PC-3 (cell line): ENCODE data around the gene RUFY3. TPM values are rescaled to one million over a fixed set of nuclear protein-coding genes. Genes with fewer than 3 reads are reported as not detected.

ENCODE experiments used
- ATAC-seq: fragments of 200-7000 bp; cut with Tn5 transposase; 2 replicates; pipeline ENCODE4 v1.9.1; 2020; ENCODE audit warnings: mild to moderate bottlenecking, moderate library complexity
- BruUV-seq: library from RNA; stranded (reverse); fragments of 400-500 nt; replicated peaks from 2 replicates; lab custom pipeline; 2021; lab: Mats Ljungman, UMichigan
- CTCF ChIA-PET: fragments of 300-600 bp; sonication (Branson Sonifier 250); formaldehyde crosslinking; loops from one replicate; lab custom pipeline; 2022; ENCODE audit warnings: antibody characterized with exemption; lab: Charles Lee
- POLR2A ChIA-PET: fragments of 300-600 bp; sonication (Branson Sonifier 250); formaldehyde crosslinking; loops from one replicate; lab custom pipeline; 2022; ENCODE audit warnings: antibody characterized with exemption; ENCODE audit not compliant: unreplicated experiment; lab: Charles Lee
- DNase-seq: peaks from one replicate; pipeline ENCODE4 v3.0.0-alpha.2; 2015
- H2AFZ ChIP-seq: fragments of 300-600 bp; sonication (generic); 2 replicates; pipeline ENCODE4 v1.6.0; 2016; ENCODE audit warnings: antibody characterized with exemption, low read length
- H3F3A ChIP-seq: fragments of 300-600 bp; sonication (generic); one replicate; pipeline ENCODE4 v1.6.0; 2017; ENCODE audit warnings: antibody characterized with exemption, low read length, control low read depth, mild to moderate bottlenecking; ENCODE audit not compliant: unreplicated experiment
- H3K27ac ChIP-seq: fragments of 300-600 bp; sonication (generic); 2 replicates; pipeline ENCODE4 v1.5.1; 2016; ENCODE audit warnings: mild to moderate bottlenecking, low read length
- H3K27me3 ChIP-seq: fragments of 300-600 bp; sonication (generic); 2 replicates; pipeline ENCODE4 v1.6.1; 2016; ENCODE audit warnings: low read length, mixed read lengths
- H3K36me3 ChIP-seq: fragments of 300-600 bp; sonication (generic); 2 replicates; pipeline ENCODE4 v1.6.1; 2016; ENCODE audit warnings: low read depth, mixed run types, low read length, mixed read lengths
- H3K4me1 ChIP-seq: fragments of 300-600 bp; sonication (generic); 2 replicates; pipeline ENCODE4 v1.5.1; 2016; ENCODE audit warnings: low read length; ENCODE audit not compliant: insufficient read depth
- H3K4me2 ChIP-seq: fragments of 300-600 bp; sonication (generic); 2 replicates; pipeline ENCODE4 v1.6.0; 2016; ENCODE audit warnings: low read length
- H3K4me3 ChIP-seq: fragments of 300-600 bp; sonication (generic); 2 replicates; pipeline ENCODE4 v1.5.1; 2016; ENCODE audit warnings: mild to moderate bottlenecking, low read length, mixed read lengths
- H3K79me2 ChIP-seq: fragments of 300-600 bp; sonication (generic); 2 replicates; pipeline ENCODE4 v1.6.1; 2017; ENCODE audit warnings: low read length, mixed read lengths
- H3K9ac ChIP-seq: fragments of 300-600 bp; sonication (generic); 2 replicates; pipeline ENCODE4 v1.6.0; 2016; ENCODE audit warnings: mild to moderate bottlenecking, low read length
- H3K9me2 ChIP-seq: fragments of 300-600 bp; sonication (generic); replicated peaks from 2 replicates; pipeline ENCODE4 v1.6.1; 2016; ENCODE audit warnings: mixed run types, low read length, mixed read lengths
- H3K9me3 ChIP-seq: fragments of 300-600 bp; sonication (generic); 2 replicates; pipeline ENCODE4 v1.6.1; 2016; ENCODE audit warnings: low read length, mixed read lengths
- H4K20me1 ChIP-seq: fragments of 300-600 bp; sonication (generic); 2 replicates; pipeline ENCODE4 v1.6.1; 2016; ENCODE audit warnings: low read length, mixed read lengths
- EZH2 ChIP-seq: fragments of 300-600 bp; sonication (generic); IDR thresholded peaks from one replicate; pipeline ENCODE4 v1.6.1; 2017; ENCODE audit warnings: antibody characterized with exemption, mild to moderate bottlenecking, low read length; ENCODE audit not compliant: unreplicated experiment
- EZH2phosphoT487 ChIP-seq: fragments of 300-600 bp; sonication (generic); IDR thresholded peaks from 2 replicates; pipeline ENCODE4 v1.6.1; 2018; ENCODE audit warnings: mild to moderate bottlenecking, antibody characterized with exemption, low read length, borderline replicate concordance
- intact Hi-C: fragments of 100-400 bp; cut with micrococcal nuclease; formaldehyde crosslinking; loops from 2 replicates; pipeline ENCODE4 v1.9.0; 2023
- total RNA-seq: library from RNA; depleted of rRNA; stranded (reverse); fragments of >200 nt; gene quantifications from 2 replicates; pipeline ENCODE4 v1.2.3, GENCODE V29; 2014
- TF ChIP-seq, protein P1 (sequence below): fragments of 300-600 bp; sonication (generic); conservative IDR thresholded peaks from 2 replicates; pipeline ENCODE4 v1.5.1; 2017; ENCODE audit warnings: antibody characterized with exemption, low read depth, mild to moderate bottlenecking, low read length

RUFY3 gene
- total RNA-seq, 1 experiment from 2014 or later: 25.6 TPM

DNA sequence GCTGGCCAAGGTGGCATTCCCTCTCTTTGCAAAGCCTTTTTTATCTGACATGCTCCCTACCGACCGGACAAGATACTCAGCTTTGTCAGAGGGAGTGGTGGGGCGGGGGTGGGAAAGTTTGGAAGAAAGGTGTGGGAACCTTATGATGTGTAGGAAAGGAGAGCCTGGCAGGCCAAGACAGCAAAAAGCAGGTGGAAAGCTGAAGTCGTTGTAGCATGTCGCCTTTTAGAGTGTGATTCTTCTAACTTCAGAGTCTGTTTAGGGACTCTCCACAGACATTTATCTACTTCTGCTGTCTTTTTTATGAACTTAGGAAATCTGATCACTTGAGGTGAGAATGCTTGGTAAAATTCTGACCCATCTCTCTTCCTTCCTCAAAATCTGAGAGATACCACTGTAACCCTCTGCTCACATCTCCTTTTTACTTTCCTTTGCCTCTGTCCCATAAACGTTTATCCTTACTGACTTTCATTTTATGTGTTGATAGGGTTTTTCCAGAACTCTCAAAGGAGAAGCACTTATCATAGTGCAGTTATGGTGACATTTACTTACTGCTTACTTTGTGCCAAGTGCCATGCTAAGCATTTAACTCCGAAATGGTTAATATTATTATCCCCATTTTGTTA, 8.2 kb upstream of the RUFY3 start:
- no TSS peak for BruUV-seq
- no peaks in the 10 kb centered on the region for H4K20me1 ChIP-seq
- no peak overlapping the region for H3K4me2 ChIP-seq
- H2AFZ ChIP-seq: no peak overlapping the region
- H3K9me3 ChIP-seq: no peaks in the 10 kb centered on the region
- no peak overlapping the region for H3K27ac ChIP-seq
- peaks cover 81% of the 10 kb centered on the region for H3K79me2 ChIP-seq
- H3K4me3 ChIP-seq: no peak overlapping the region
- H3F3A ChIP-seq: no peaks in the 10 kb centered on the region
- no peaks in the 10 kb centered on the region for H3K27me3 ChIP-seq
- CTCF ChIA-PET: no interaction called here
- TF ChIP-seq EZH2phosphoT487: no peak
- TF ChIP-seq EZH2: no peak
- TF ChIP-seq, protein P1, sequence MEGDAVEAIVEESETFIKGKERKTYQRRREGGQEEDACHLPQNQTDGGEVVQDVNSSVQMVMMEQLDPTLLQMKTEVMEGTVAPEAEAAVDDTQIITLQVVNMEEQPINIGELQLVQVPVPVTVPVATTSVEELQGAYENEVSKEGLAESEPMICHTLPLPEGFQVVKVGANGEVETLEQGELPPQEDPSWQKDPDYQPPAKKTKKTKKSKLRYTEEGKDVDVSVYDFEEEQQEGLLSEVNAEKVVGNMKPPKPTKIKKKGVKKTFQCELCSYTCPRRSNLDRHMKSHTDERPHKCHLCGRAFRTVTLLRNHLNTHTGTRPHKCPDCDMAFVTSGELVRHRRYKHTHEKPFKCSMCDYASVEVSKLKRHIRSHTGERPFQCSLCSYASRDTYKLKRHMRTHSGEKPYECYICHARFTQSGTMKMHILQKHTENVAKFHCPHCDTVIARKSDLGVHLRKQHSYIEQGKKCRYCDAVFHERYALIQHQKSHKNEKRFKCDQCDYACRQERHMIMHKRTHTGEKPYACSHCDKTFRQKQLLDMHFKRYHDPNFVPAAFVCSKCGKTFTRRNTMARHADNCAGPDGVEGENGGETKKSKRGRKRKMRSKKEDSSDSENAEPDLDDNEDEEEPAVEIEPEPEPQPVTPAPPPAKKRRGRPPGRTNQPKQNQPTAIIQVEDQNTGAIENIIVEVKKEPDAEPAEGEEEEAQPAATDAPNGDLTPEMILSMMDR: no peak
- no peak for ATAC-seq
- POLR2A ChIA-PET: no interaction called here
- intact Hi-C loops: no loop called here
- H3K9ac ChIP-seq: no peak overlapping the region
- H3K4me1 ChIP-seq: peaks cover 12% of the 10 kb centered on the region
- no peaks in the 10 kb centered on the region for H3K36me3 ChIP-seq
- DNase-seq: no peak
- no peaks in the 10 kb centered on the region for H3K9me2 ChIP-seq

DNA sequence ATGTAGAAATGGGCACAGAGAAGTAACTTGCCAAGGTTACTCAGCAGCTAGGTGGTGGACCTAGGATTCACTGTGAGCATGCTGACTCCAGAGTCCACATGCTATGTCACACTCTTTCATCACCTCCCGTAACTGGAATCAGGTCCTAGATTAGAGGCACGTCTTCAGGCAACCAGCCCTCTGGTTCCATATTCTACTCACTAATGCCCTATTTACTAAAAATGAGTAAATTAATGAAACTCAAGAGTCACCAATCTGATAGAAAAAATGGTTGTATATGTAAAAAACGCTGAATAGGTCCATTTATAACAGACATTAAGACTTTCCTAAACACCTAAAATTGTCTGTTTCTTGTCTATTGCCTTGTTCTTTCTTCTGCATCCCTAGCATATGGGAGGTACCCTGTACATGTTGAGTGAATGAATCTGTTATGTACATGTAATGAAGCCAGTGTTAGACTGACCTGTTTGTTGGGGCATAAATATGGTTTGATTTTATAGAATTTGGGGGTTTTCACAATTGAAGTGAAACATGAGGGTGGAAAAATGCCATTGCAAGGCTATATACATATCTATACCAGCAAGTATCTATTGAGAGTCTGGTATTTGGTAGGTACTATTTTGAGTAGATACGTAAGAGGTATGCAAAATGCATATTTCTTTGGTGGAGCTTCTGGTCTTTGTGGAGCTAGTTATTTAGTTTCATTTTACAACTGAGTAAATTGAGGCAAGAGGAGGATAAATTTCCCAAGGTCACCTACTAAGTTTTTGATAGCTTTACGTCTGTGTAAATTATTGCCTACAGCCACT, 7.5 kb upstream of the RUFY3 start:
- H3K4me2 ChIP-seq: no peak overlapping the region
- H3K9me2 ChIP-seq: no peaks in the 10 kb centered on the region
- no peak for DNase-seq
- H3K27me3 ChIP-seq: no peaks in the 10 kb centered on the region
- TF ChIP-seq EZH2 (no peak), EZH2phosphoT487 (no peak)
- TF ChIP-seq, protein P1: no peak
- intact Hi-C loops: no loop called here
- H2AFZ ChIP-seq: no peak overlapping the region
- peaks cover 81% of the 10 kb centered on the region for H3K79me2 ChIP-seq
- no TSS peak for BruUV-seq
- no peak overlapping the region for H3K27ac ChIP-seq
- no peaks in the 10 kb centered on the region for H3K9me3 ChIP-seq
- H3K4me1 ChIP-seq: peaks cover 8% of the 10 kb centered on the region
- no peaks in the 10 kb centered on the region for H3K36me3 ChIP-seq
- H3F3A ChIP-seq: no peaks in the 10 kb centered on the region
- H3K9ac ChIP-seq: no peak overlapping the region
- H4K20me1 ChIP-seq: no peaks in the 10 kb centered on the region
- ATAC-seq: no peak
- ChIA-PET CTCF (no interaction called here), POLR2A (no interaction called here)
- no peak overlapping the region for H3K4me3 ChIP-seq

DNA sequence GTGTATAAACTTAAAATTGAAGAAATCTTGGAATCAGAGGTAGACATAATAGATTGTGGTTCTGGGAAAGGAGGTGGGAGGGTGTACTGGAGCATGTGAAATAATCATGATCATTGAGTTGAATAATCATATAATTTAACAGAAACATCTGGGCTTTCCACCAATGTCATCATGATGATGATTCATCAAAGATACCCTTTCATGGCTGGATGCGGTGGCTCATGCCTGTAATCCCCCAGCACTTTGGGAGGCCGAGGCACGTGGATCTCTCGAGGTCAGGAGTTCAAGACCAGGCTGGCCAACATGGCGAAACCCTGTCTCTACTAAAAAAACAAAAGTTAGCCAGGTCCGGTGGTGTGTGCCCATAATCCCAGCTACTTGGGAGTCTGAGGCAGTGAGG, 6.7 kb upstream of the RUFY3 start:
- no peak overlapping the region for H3K9ac ChIP-seq
- DNase-seq: no peak
- no peak for TF ChIP-seq EZH2phosphoT487
- no peaks in the 10 kb centered on the region for H3K9me2 ChIP-seq
- no TSS peak for BruUV-seq
- H3F3A ChIP-seq: no peaks in the 10 kb centered on the region
- ATAC-seq: no peak
- ChIA-PET CTCF (no interaction called here), POLR2A (no interaction called here)
- H4K20me1 ChIP-seq: no peaks in the 10 kb centered on the region
- H3K4me2 ChIP-seq: no peak overlapping the region
- intact Hi-C loops: no loop called here
- H3K4me1 ChIP-seq: no peaks in the 10 kb centered on the region
- H3K27me3 ChIP-seq: no peaks in the 10 kb centered on the region
- H3K27ac ChIP-seq: no peak overlapping the region
- H2AFZ ChIP-seq: no peak overlapping the region
- H3K9me3 ChIP-seq: no peaks in the 10 kb centered on the region
- H3K79me2 ChIP-seq: peaks cover 82% of the 10 kb centered on the region
- no peaks in the 10 kb centered on the region for H3K36me3 ChIP-seq
- no peak overlapping the region for H3K4me3 ChIP-seq
